Measurements from ENCODE around the gene GCLC. TPM values are rescaled to one million over a fixed set of nuclear protein-coding genes. Genes with fewer than 3 reads are reported as not detected.

The GCLC gene
- total and polyA plus RNA-seq, 9 of the 15 experiments (the other 6 are each of a cell fraction or from before 2014, with no cell fraction given): 3.9 to 20.0 (median 9.4) TPM

DNA sequence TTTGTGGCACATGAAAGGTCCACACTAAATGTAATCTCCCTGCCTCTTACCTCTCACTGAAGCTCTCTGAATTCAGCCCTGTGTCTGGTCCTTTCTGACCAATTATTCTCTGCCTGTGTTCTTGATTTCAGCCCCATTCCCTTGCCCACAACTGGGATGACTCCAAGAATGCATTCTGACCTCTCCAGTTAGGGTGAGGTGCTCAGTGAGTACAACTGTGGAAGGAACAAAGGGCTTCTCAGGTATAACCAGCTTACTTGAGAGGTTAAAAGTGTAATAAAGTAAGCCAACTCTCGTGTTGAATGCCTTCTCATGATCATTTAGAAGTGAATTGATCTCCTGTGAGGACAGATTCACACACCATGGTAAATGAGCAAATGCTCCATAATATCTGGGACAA lies 88.1 kb downstream of the GCLC start:
- intact Hi-C loops (cut with micrococcal nuclease) (no loop called here), in situ Hi-C loops (cut with MboI) (no loop called here)
- DNase-seq (ENCODE audit: extremely low read depth in 1 of 4, low spot score in 3 of 4): no peak
- H3K79me2 ChIP-seq (ENCODE audit: control insufficient read depth, insufficient read depth, low read length): no peaks in the 10 kb centered on the region
- H3K36me3 ChIP-seq (ENCODE audit: control insufficient read depth, insufficient read depth, low read length): no peaks in the 10 kb centered on the region
- TF ChIP-seq, protein P1, sequence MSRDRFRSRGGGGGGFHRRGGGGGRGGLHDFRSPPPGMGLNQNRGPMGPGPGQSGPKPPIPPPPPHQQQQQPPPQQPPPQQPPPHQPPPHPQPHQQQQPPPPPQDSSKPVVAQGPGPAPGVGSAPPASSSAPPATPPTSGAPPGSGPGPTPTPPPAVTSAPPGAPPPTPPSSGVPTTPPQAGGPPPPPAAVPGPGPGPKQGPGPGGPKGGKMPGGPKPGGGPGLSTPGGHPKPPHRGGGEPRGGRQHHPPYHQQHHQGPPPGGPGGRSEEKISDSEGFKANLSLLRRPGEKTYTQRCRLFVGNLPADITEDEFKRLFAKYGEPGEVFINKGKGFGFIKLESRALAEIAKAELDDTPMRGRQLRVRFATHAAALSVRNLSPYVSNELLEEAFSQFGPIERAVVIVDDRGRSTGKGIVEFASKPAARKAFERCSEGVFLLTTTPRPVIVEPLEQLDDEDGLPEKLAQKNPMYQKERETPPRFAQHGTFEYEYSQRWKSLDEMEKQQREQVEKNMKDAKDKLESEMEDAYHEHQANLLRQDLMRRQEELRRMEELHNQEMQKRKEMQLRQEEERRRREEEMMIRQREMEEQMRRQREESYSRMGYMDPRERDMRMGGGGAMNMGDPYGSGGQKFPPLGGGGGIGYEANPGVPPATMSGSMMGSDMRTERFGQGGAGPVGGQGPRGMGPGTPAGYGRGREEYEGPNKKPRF (IDR thresholded peaks at IDR 0.05; ENCODE audit: low read depth, low read length): no peak
- TF ChIP-seq RBM14 (IDR thresholded peaks at IDR 0.05; ENCODE audit: borderline replicate concordance, insufficient read depth, low read depth, low read length) (no peak), ARID1B (IDR thresholded peaks at IDR 0.05) (no peak), PHB (CRISPR knock-in tag; IDR thresholded peaks at IDR 0.05) (no peak), PHF20 (IDR thresholded peaks at IDR 0.05; ENCODE audit: partially characterized antibody) (no peak), ZNF41 (CRISPR knock-in tag; conservative IDR thresholded peaks at IDR 0.05) (no peak), TCF7L2 (IDR thresholded peaks at IDR 0.05; ENCODE audit: low read depth, low read length) (no peak), ZFP1 (CRISPR knock-in tag; IDR thresholded peaks at IDR 0.05) (no peak), ZEB2 (IDR thresholded peaks at IDR 0.05) (no peak), EHMT2 (IDR thresholded peaks at IDR 0.05) (no peak)
- FAIRE-seq: no peak
- ATAC-seq: no peak
- no peaks in the 10 kb centered on the region for H3K9me3 ChIP-seq (replicated peaks; ENCODE audit: control insufficient read depth, insufficient read depth, low read depth, low read length)
- no peak overlapping the region for H3K9ac ChIP-seq (ENCODE audit: insufficient read depth in 1 of 2, low read depth in 2 of 2, low read length in 2 of 2)
- no TSS peak for BruUV-seq (replicated peaks)
- no peaks in the 10 kb centered on the region for H3K4me1 ChIP-seq (replicated peaks in 1 of 2; ENCODE audit: control insufficient read depth in 2 of 2, insufficient read depth in 2 of 2, low read length in 2 of 2)
- H3K4me2 ChIP-seq (ENCODE audit: insufficient read depth, low read length): no peak overlapping the region
- CTCF ChIA-PET (ENCODE audit: low intra/inter-chr PET ratio): interaction anchor here (0.6 kb wide), 1 partner anchor 280 kb away, joined by 7 read pairs; no protein-coding TSS in a partner anchor
- H2AFZ ChIP-seq (ENCODE audit: low read depth, low read length): no peak overlapping the region
- no peaks in the 10 kb centered on the region for H4K20me1 ChIP-seq (replicated peaks; ENCODE audit: control insufficient read depth, insufficient read depth, low read length)
- WGBS (ENCODE audit: insufficient coverage, low coverage, missing lambda C conversion rate): 0% methylated on average over 1 of the region's 1 CpG
- POLR2A ChIA-PET: interaction anchor here (0.6 to 1.4 kb wide), 4 partner anchors 8 to 45 kb away, joined by 3 to 4 read pairs (median 3); no protein-coding TSS in a partner anchor
- no peaks in the 10 kb centered on the region for H3K9me1 ChIP-seq (ENCODE audit: control insufficient read depth, insufficient read depth, low read length)
- H3K27ac ChIP-seq (ENCODE audit: extremely low read depth, low read depth, low read length): no peak overlapping the region
- no peaks in the 10 kb centered on the region; a peak in 3 of 5 replicates for H3K27me3 ChIP-seq (ENCODE audit: control insufficient read depth in 2 of 2, insufficient read depth in 2 of 2, low read length in 2 of 2)
- no peak overlapping the region for H3K4me3 ChIP-seq

Measured in K562 (cell line).